Amygdala (tissue), 56 donors: Measurements from ENCODE around the gene FAM131B.
A peak's percentile ranks its signal among the peaks of the same experiment; 100 is the strongest.

Experiments used
- DNase-seq, 56 donors: peaks; one replicate each; lab custom pipeline; 2025; lab: John Stamatoyannopoulos, UW

Gene FAM131B

GRCh38 chr7:143363016-143363937, 764 bp upstream of the FAM131B start:
- DNase-seq, result peak in 1 of 56 donors; percentile 60

GRCh38 chr7:143361552-143362130, 872 bp downstream of the FAM131B start:
- peak in 8 of 56 donors; percentile 20 to 53 (median 40) for DNase-seq

GRCh38 chr7:143360788-143361551, 1.5 kb downstream of the FAM131B start:
- peak in 20 of 56 donors; percentile 13 to 58 (median 39) for DNase-seq

DNA sequence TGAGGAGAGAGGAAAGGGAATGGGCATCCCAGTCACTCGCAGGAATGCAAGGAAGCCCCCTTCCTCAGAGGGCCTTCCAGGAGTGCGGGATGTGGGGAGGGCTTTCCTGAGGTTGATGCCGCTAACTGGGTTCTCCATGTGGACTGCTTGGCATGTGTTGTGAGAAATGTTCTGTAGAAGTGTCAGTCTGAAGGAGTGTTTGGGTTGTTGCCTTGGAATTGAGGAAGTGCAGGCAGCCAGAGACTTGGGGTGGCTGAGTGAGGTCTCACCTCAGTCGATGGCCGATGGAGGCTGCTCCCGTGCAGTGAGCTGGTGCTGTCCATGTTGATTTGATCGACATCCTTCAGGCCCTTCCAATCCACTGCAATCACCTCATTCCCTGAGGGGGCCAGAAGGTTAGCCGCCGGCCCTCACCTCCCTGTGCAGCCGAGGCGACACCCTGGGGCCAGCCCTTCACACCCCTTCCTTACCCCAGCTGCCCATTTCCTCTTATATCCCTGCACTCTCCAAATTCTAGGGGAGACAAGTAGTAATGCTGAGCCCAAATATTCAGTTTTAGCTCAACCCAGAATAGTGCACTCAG, 2.7 kb downstream of the FAM131B start:
- DNase-seq, result no peak

GRCh38 chr7:143358626-143359025, 3.9 kb downstream of the FAM131B start:
- no peak for DNase-seq

DNA sequence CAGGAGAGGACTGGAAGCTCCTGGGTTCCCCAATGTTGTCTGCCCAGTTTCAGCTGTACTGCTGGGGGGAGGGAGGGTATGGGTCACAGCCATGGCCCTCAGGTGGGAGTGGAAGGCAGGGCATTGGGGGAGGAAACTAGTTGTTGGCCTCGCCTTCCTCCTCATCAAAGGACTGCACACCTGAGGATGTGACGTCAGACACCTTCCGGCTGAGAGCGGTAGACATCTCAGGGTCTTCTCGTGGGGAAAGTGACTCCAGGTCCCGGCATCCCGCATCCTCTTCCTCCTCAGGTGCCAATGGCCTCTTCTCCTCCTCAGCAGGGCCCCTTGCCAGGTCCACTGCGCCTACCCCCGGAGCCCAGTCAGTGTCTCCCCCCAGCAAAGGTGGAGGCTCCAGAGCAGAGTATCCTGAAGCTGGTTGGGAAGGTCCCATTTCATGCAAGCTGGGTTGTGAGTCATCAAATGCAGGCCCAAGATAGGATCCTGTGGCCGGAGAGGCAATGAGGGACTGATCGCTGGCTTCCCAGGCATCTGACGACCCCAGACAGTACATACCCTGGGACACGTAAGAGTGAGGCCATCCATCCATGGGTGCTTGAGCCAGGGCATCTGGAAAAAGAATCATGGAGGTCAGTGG, 6.0 kb downstream of the FAM131B start:
- no peak for DNase-seq

DNA sequence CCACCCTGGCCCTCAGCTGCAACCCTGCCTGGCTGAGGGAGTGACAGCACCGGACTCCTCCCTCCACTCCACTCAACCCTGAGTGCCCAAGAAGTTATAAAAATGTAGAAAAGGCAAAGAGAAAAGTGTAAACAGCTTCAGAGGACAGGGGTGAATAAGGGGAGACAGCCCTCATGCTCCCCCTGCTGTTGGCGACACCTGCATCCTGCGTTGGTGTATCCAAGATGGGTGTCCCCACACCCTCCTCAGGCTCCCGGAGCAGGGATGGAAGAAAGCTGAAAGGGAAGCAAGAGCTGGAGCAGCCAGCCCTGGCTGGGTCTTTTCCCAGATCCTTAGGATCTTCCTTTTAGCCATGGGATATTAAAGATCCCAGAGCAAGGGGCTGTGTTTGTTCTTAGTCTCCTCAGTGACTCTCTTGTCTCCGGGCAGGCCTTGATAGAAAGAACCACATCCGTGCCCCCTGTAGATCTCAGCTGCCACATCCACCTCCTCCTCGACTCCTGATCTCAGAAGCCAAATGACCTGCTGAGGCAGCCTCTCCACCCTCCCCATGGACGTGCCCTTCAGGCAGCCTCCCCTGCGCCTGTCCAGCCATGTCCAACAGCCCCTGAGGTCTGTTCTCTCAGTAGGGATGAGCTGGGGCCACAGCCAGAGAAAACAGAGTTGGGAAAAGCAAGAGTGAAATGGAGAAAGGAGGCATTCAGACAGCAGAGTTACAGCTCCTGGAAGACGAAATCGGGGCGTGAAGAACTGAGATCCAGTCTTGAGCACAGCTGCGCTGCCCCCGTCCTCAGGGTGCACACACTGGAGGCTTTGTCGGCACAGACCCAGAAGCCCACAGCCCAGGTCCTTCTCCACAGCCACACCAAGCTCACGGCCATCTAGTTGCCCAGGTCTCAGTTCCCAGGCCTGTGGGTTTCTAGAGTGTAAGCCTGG, 6.8 kb downstream of the FAM131B start:
- DNase-seq, result peak in 1 of 56 donors; percentile 17

GRCh38 chr7:143354965-143355364, 7.5 kb downstream of the FAM131B start:
- no peak for DNase-seq

- DNase-seq, result no peak
Measured at GRCh38 chr7:143354376-143354775, 8.1 kb downstream of the FAM131B start.

DNA sequence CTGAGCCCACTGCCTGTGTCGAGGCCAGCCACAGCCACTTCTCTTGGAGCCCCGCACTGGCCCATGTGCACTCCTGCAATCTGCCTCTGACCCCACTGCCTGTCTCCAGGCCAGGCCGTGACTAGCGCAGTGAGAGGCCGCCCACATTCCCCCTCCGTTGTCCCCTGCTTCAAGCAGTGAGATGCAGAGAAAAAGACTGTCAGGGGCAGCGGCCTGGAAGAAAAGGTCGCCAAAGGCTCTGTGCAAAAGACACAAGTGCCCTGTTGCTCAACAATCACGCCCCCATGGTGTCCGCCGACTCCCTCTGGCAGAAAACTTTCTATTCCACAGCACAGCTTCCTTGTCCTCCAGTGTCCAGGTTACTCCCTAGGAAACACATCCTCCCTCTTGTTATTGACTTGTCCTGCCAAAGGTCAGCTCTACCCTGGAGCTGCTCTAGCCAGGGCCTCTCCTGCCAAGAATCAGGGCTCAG, 9.9 kb downstream of the FAM131B start:
- no peak for DNase-seq

- no peak for DNase-seq
Measured at GRCh38 chr7:143351574-143351973, 10.9 kb downstream of the FAM131B start.

GRCh38 chr7:143351060-143351459, 11.5 kb downstream of the FAM131B start:
- DNase-seq, result peak in 4 of 56 donors; percentile 24 to 52 (median 25)

DNA sequence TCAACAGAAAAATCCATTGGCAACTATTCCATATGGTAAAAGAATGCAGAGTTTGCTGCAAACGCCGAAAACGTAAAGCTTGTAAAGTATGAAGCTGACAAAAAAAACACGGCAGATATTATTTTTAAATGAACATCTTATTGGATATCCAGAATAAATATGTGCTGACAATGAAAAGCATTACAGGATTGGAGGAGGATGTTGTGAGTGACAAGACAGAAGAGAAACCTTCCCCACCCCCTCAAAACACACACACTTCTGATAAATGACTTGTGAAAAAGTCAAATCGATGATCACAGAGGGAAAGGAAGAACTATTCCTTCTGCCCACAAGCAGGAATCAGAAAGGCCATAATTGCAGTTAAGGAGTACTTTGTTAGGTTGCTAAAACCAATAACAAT, 14.6 kb downstream of the FAM131B start:
- no peak for DNase-seq

DNA sequence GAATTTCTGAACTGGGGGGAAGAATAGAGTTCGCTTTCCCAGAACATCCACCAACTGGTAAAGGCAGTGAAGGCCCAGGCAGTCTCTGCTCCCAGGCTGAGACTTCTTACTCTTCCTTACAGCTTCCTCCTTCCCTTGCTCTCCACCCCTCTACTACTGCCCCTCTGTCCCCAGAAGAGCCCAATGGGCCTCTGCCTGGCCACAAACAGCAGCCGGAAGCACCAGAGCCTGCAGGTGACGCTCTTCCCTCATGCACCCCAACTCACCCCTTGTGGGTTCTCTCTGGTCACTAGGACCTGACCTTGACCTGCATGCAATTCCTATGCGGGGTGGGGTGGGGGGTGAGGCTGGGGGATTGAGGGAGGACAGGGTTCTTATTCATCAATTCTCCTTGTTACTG, 16.5 kb downstream of the FAM131B start:
- DNase-seq, result no peak

DNA sequence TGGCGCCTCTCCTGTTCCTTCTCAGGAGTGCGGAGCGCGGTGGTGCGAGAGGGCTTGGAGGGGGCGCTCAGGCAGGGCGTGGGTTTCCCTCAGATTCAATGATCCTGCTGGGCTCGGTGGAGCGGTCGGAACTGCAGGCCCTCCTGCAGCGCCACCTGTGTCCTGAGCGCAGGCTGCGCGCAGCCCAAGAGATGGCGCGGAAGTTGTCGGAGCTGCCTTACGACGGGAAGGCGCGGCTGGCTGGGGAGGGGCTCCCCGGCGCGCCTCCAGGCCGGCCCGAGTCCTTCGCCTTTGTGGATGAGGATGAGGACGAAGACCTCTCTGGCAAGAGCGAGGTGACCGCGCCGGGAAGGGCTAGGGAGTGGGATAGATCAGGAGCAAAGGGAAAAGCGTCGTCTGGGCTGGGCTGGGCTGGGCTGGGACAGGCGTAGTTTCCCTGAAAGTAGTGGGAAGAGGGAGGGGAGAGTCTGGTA, 17.0 kb downstream of the FAM131B start:
- DNase-seq, result peak in 2 of 56 donors; percentile 22 to 42

GRCh38 chr7:143343596-143343995, 18.9 kb downstream of the FAM131B start:
- no peak for DNase-seq

GRCh38 chr7:143341842-143342241, 20.7 kb downstream of the FAM131B start:
- DNase-seq, result no peak

- DNase-seq, result no peak
Measured at GRCh38 chr7:143337216-143337615, 25.3 kb downstream of the FAM131B start.

DNA sequence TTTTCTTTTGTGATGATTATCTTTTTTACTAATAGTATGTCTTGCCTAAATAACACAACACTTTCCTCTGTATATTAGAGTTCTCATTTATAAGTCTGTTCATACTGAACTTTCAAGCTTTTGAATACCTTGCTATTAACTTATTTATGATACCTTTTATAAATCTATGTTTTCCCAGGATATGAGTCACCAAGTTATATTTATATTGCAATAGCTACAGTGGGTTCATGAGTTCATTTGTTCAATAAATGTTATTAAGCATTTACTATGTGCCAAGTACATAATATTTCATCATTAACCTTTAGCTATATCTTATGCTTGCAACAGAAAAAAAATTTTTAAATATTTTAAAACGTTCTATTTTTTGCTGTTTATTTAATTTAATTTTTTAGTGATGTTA, 28.3 kb downstream of the FAM131B start:
- no peak for DNase-seq
